Ureter (tissue), 1 donor: ENCODE data around the gene FGF2. TPM values are rescaled to one million over a fixed set of nuclear protein-coding genes. Genes with fewer than 3 reads are reported as not detected.
"Not testable (repeated sequence)": the region's sequence is repeated elsewhere in the genome, so short reads cannot be mapped to it uniquely, and the experiment has no call there.

Experiments used
- DNase-seq: peaks from one replicate; pipeline ENCODE4 v3.0.0-alpha.2; 2020; ENCODE audit warnings: low spot score
- total RNA-seq: library from RNA; stranded (reverse); gene quantifications from one replicate; pipeline ENCODE4 v1.2.4, GENCODE V29; 2023
- donor health status: DM: yes; HTN: yes; CAD: no.

The FGF2 gene
- total RNA-seq, 1 donor from 2014 or later: 12.2 TPM

- not testable (repeated sequence) for DNase-seq
Observed at GRCh38 chr4:122812823-122813222, 13.8 kb upstream of the FGF2 start.

DNA sequence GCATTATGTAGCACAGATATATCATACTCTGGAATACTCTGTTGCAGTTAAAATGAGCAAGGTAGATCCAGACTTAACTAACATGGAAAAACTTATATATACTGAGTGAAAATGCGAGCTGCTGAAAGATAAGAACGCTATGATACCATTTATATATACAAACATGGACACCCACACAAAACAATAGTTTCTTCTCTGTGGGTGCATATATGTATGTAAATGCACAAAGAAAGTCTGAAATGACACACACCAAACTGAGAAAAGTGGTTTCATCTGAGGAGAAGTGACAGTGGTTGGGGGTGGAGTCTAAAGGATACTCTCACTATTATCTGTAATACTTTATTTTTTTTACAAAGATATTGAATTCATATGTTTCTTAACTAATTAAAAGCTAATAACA lies 12.2 kb upstream of the FGF2 start:
- no peak for DNase-seq

GRCh38 chr4:122815248-122815647 lies 11.4 kb upstream of the FGF2 start:
- DNase-seq: no peak

DNA sequence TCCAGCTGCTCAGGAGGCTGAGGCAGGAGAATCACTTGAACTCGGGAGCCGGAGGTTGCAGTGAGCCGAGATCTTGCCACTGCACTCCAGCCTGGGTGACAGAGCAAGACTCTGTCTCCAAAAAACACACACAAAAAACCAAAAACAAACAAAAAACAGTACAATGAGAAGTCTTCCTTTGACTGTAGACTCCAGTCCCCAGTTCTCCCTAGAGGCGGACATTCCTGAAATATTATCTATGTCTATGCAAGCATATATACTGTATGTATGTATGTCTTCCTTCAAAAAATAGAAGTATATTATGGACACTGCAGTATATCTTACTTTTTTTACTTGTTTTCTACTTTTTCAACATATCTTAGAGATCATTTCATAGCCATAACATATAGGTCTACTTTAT lies 10.2 kb upstream of the FGF2 start:
- DNase-seq: no peak

DNA sequence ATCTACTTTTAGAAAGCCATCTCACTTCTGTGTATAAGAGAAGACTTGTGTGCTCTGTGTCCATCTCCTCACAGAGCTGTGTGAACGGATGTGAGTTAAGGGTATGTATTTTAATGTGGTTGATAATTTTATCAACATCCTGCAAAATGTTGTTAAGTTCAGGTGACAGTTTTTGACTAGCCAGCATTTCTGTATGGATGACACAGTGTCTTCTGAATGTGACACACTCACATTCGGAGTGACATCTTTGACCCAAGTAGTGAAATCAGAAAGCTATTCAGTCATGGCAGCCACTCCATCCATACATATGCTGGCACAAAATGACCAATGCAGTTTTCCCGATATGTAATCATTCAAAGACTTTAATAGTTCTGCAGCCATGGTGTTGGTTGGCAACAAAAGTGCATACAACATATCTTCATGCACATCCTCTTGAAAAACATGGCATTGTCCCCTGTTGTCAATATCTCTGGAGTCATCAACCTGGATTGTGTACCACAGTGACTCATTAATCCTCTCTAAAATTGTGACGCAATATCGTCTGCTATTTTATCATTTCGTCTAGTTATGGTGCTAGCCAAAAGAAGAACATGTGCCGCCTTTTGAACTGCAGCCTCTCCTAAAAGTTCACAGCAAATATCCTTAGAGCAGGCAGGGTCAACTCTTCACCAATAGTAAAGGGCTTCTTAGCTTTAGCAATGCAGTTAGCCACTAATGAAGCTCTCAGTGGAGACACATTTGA lies 6.8 kb upstream of the FGF2 start:
- no peak for DNase-seq

DNA sequence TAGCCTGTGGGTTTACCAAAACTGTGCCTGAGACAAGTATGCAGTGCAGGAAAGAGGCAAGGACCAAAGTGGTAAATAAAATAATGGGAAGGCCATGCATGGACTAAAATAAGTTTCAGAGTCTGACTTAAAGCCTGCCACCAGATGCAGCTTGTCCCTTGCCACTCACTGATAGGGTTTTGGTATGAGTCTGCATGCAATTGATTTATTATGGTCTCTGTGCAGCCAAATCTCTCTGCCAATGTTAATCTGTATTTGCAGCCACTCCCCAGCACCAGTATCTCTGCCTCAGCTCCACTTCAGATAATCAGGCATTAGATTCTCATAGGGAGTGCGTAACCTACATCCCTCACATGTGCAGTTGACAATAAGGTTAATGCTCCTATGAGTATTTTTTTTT lies 5.5 kb upstream of the FGF2 start:
- DNase-seq: no peak

- DNase-seq: no peak
Observed at GRCh38 chr4:122822466-122822865, 4.2 kb upstream of the FGF2 start.

DNA sequence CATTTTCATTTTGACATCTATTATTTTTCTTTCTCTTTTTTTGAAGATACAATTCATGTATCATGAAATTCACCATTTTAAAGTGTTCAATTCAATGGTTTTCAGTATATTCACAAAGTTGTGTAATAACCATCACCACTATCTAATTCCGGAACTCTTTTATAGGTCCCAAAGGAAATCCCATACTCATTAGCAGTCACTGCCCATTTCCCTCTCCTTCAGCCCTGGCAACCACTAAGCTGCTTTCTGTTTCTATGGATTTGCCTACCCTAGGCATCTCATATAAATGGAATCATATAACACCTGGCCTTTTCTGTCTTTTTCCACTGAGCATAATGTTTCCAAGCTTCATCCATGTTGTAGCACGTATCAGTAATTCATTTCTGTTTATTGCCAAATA lies 3.2 kb upstream of the FGF2 start:
- no peak for DNase-seq

- DNase-seq: no peak
Observed at GRCh38 chr4:122824616-122825015, 2.0 kb upstream of the FGF2 start.

DNA sequence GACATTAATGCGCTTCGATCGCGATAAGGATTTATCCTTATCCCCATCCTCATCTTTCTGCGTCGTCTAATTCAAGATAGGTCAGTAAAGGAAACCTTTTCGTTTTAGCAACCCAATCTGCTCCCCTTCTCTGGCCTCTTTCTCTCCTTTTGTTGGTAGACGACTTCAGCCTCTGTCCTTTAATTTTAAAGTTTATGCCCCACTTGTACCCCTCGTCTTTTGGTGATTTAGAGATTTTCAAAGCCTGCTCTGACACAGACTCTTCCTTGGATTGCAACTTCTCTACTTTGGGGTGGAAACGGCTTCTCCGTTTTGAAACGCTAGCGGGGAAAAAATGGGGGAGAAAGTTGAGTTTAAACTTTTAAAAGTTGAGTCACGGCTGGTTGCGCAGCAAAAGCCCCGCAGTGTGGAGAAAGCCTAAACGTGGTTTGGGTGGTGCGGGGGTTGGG lies 528 bp upstream of the FGF2 start:
- DNase-seq: no peak

GRCh38 chr4:122827258-122827878 lies 737 bp downstream of the FGF2 start:
- peak; percentile 47 for DNase-seq

DNA sequence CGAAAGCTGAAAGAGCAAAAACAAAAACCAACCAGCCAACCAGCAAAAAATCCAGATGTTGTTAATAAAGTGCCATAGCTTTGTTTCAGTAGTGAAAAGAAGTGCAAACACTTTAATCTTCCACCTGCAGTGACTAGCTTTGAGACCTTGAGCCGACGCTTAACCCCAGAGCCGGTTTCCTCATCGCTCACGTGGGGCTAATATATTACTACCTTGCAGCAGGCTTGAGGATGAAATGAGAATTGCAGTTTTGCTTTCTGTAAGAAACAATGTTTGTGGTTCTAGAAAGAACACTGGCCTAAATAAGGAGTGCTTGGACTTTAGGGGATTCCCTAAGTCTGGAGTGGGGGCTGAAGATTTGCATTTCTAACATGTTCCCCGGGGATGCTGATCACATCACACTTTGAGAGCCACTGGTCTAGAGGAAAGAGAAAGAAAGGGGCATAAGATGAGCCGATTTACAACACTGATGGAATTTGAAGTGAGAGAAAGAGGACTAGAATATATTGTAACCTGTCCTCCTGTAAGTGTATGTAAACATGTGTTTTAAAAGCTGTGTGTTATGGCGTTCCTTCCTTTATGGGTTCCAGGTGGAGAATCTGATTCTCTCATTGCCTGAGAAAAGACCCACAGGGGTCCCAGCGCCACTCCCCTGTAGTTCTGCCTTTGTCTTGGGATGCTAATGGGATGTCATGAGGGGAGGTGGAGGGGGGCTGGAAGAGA lies 1.4 kb downstream of the FGF2 start:
- peak; percentile 48 for DNase-seq

DNA sequence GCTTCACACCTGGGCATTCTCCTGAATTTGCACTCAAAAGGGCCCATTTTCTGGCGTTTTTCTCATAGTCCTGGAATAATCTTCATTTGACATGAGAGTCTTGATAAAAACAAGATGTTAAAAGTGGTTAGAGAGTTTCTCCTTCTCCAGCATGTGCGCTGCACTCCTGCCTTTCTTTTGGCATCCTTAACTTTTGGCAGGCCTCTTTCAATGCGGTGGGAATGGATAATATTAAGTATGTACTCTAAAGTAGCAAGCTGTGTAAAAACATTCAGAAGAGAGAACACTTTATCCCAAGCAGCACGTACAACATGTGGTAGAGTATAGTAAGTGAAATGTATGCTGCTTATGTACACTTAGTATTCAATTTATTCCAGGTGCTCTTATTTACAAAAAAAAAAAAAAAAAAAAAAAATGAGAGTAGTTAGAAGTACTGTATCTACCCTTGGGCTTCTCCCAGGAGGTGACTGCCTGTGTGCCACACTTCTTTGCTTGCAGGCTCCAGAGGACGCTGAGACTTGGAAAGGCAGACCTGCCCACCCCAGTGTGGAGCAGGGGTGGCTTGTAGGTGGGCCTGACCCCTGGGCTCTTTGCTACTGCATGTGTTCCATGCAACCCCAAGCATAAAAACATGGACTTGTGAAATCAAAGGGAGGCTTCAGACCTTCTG lies 3.9 kb downstream of the FGF2 start:
- DNase-seq: no peak

- no peak for DNase-seq
Observed at GRCh38 chr4:122831515-122832196, 5.0 kb downstream of the FGF2 start.

DNA sequence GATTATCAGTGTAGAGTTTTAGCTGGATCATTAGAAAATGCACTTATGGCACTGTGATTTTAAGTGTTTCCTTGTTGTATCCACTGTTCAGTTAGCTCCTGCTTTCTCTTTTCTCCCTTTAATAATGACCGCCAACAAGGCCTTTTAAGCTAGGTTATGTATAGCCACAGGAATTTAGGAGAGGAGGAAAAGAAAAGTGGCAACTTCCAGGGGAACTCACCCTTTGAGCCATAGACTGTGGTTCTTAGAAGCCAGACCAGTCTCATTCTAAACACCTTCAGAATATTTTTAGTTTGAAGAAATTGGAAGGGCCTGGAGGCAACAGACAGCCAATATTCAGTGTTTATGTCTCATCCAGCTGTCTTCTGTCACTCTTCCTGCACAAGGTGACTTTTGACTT lies 6.1 kb downstream of the FGF2 start:
- DNase-seq: no peak

DNA sequence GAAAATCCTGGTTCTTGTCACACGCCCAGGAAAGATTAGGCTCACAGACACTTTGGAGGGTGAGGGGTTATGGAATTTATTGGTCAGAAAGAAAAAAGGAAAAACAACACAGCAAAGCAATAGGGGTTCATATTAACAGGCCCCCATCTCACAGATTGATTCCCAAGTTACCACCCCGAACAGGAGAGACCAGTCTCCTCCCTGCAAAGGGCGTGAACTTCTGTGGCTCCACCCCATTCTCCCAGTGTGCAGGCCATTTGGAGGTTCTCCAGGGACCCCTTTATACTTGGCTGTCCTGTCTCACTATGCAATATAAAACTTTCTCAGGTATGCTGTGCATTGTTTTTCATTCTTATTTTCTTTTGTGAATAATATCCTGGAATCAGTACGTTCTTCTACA lies 7.4 kb downstream of the FGF2 start:
- no peak for DNase-seq

DNA sequence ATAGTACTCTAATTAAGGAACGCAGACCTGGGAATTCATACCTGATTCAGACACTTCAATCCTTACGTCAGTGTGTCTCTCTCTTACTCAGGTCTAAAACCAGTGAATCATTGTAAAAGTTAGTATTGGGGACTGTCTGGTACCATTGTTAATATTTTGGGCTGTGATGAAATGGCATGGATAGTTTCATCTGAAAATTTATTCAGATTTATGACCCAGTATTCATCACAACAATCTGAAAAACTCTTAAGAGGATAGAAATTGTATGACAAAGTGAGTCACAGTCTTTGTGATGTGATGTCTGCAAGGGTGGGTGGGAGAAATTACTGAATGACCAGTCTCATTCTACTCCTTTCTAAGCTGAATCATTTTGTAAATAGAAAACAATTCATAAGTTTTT lies 10.3 kb downstream of the FGF2 start:
- no peak for DNase-seq

- DNase-seq: no peak
Observed at GRCh38 chr4:122838034-122838433, 11.4 kb downstream of the FGF2 start.

DNA sequence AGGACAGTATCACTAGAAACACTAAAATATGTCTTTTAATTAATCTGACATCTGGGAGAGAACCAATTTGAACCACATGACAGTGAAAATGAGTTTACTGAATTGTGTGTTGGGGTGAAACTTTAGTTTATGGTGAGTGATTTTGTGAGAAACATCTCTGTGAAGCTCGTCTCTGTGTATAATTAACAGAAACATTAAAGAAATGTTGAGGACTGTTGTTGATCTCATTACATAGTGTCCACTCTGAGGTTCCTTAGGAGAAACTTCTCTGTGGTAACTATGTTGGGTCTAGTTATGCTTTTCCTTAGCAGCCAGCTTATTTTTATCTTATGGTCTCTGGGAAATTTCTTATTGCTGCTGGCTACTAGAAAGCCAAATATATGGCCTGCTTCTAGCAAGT lies 15.8 kb downstream of the FGF2 start:
- DNase-seq: no peak

DNA sequence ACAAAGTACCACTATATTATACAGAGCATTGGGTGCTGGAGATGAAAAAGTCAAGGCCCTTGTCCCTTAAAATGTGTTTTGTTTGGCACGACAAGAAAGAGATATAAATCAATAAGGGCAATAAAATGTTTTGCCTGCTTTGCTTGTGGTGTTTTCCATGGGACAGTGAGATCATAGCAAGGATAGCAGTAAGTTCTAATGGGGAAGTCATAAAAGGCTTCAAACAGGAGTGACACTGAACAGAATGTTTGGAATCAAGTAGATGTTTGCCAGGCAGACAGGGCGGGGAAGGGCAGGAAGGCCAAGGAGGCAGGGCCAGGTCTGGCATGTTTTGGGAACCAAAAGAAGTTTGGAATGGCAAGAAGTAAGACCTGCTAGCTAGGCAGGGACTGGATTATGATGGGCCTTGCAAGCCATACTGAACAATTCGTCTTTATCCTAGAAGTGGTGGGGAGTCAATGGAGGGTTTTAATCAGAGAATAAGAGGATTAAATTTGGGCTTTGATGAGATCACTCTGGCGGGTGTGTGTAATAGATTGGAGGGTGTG lies 16.4 kb downstream of the FGF2 start:
- no peak for DNase-seq

GRCh38 chr4:122844391-122844790 lies 17.8 kb downstream of the FGF2 start:
- DNase-seq: not testable (repeated sequence)

DNA sequence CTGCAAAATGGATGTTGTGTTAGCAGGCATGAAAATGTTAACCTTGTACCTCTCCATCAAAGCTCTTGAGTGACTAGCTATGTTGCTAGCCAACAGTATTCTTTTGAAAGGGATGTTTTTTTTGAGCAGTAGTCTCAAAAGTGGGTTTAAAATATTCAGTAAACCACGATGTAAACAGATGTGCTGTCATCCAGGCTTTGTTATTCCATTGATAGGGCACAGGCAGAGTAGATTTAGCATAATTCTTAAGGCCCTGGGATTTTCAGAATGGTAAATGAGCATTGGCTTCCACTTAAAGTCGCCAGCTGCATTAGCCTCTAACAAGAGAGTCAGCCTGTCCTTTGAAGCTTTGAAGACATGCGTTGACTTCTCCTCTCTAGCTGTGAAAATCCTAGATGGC lies 18.4 kb downstream of the FGF2 start:
- DNase-seq: no peak
